GM12878 (cell line): ENCODE measurements around the gene HSD11B1.

Experiments
- CEBPB ChIP-seq, 2 experiments: fragments of 150-350 bp in 1 of 2; IDR thresholded peaks; 2 replicates each; pipeline ENCODE4 v1.6.1; 2012 to 2014; ENCODE audit warnings: low read depth in 2 of 2, low read length in 2 of 2, borderline replicate concordance in 1 of 2, inconsistent platforms in 1 of 2
- RFX5 ChIP-seq: IDR thresholded peaks from 2 replicates; pipeline ENCODE4 v1.6.1; 2011; ENCODE audit warnings: low read depth, low read length, improper control_type of control experiment
- SP1 ChIP-seq: IDR thresholded peaks from one replicate; pipeline ENCODE4 v1.6.1; 2011; ENCODE audit warnings: low read depth, low read length
- ZNF207 ChIP-seq: fragments of 450-650 bp; IDR thresholded peaks from 2 replicates; pipeline ENCODE4 v1.6.1; 2014; ENCODE audit warnings: antibody characterized with exemption, mild to moderate bottlenecking, borderline replicate concordance
- TF ChIP-seq, protein P1 (sequence below), 3 experiments: IDR thresholded peaks in 2 of 3; conservative IDR thresholded peaks in 1 of 3; 2 replicates each; pipeline ENCODE4 v1.5.1; 2011; ENCODE audit warnings: low read depth in 3 of 3, low read length in 3 of 3, mild to moderate bottlenecking in 3 of 3, control low read depth in 2 of 3, moderate library complexity in 2 of 3, inconsistent platforms in 1 of 3, mixed read lengths in 1 of 3; ENCODE audit not compliant: control insufficient read depth in 2 of 3, insufficient read depth in 1 of 3; ENCODE audit errors: extremely low read depth in 1 of 3

DNA sequence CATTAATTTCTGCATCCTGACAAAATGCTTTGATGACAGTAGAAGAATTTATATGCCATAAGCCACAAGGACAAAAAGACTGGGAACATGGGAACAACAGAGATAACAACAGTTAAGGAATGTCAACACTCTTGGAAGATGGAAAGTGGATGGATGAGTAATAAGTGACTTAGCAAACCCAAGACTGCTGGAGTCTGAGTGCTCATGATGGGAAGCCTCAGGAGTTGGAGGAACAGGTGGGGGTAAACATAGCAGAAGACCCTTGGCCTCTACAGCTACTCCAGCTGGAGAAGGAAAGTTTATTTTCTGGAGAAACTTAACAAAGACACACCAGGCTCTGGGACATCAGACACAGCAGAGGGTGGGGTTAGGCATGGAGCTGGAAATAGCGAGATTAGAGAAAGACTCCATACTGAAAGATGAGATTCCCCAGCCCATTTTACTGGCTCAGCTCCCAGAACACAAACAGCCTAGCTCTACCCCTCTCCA, 15.9 kb upstream of the HSD11B1 start:
- TF ChIP-seq, protein P1, sequence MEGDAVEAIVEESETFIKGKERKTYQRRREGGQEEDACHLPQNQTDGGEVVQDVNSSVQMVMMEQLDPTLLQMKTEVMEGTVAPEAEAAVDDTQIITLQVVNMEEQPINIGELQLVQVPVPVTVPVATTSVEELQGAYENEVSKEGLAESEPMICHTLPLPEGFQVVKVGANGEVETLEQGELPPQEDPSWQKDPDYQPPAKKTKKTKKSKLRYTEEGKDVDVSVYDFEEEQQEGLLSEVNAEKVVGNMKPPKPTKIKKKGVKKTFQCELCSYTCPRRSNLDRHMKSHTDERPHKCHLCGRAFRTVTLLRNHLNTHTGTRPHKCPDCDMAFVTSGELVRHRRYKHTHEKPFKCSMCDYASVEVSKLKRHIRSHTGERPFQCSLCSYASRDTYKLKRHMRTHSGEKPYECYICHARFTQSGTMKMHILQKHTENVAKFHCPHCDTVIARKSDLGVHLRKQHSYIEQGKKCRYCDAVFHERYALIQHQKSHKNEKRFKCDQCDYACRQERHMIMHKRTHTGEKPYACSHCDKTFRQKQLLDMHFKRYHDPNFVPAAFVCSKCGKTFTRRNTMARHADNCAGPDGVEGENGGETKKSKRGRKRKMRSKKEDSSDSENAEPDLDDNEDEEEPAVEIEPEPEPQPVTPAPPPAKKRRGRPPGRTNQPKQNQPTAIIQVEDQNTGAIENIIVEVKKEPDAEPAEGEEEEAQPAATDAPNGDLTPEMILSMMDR (IDR thresholded peaks at IDR 0.05 in 2 of 3, conservative IDR thresholded peaks at IDR 0.05 in 1 of 3; ENCODE audit: control insufficient read depth in 2 of 3, extremely low read depth in 1 of 3, insufficient read depth in 1 of 3, low read depth in 3 of 3, low read length in 3 of 3), result no peak
- TF ChIP-seq SP1, result no peak
- no peak for TF ChIP-seq CEBPB (IDR thresholded peaks at IDR 0.05; ENCODE audit: borderline replicate concordance in 1 of 2, low read depth in 2 of 2, low read length in 2 of 2)
- no peak for TF ChIP-seq ZNF207
- TF ChIP-seq RFX5, result no peak
